H1 (cell line): ENCODE data around the gene TMUB1. TPM values are rescaled to one million over a fixed set of nuclear protein-coding genes. Genes with fewer than 3 reads are reported as not detected.

Experiments used
- CTCF ChIA-PET: fragments of 300-600 bp; sonication (Branson Sonifier 250); formaldehyde crosslinking; loops from one replicate; lab custom pipeline; 2021; ENCODE audit not compliant: partially characterized antibody; lab: Charles Lee
- POLR2A ChIA-PET: fragments of 300-600 bp; sonication (Branson Sonifier 250); formaldehyde crosslinking; loops from one replicate; lab custom pipeline; 2021; ENCODE audit warnings: inconsistent platforms; ENCODE audit not compliant: partially characterized antibody; lab: Charles Lee
- DNase-seq, 2 experiments: peaks; one replicate each; pipeline versions ENCODE4 v3.0.0 to v3.0.0-alpha.2; 2010 to 2022; ENCODE audit warnings: low spot score in 2 of 2, low read depth in 1 of 2, mixed read lengths in 1 of 2
- FAIRE-seq: peaks from 2 replicates; lab custom pipeline; 2011; peaks lifted over from hg19 to GRCh38; lab: Jason Lieb, UNC
- H2AFZ ChIP-seq: 2 replicates; pipeline ENCODE4 v1.8.1; 2012; ENCODE audit warnings: low read length, inconsistent platforms
- H2AK5ac ChIP-seq: 2 replicates; pipeline ENCODE4 v1.6.1; 2013; ENCODE audit warnings: low read depth, low read length
- H2BK120ac ChIP-seq: replicated peaks from 2 replicates; pipeline ENCODE3; 2013; ENCODE audit warnings: low read depth, low read length, inconsistent platforms
- H2BK12ac ChIP-seq: 2 replicates; pipeline ENCODE4 v1.6.1; 2013; ENCODE audit warnings: low read depth, low read length
- H2BK15ac ChIP-seq: 2 replicates; pipeline ENCODE4 v1.6.1; 2013; ENCODE audit warnings: low read length
- H2BK20ac ChIP-seq: 2 replicates; pipeline ENCODE4 v1.6.1; 2013; ENCODE audit warnings: low read length
- H2BK5ac ChIP-seq: 2 replicates; pipeline ENCODE4 v1.6.1; 2013; ENCODE audit warnings: low read depth, low read length
- H3K14ac ChIP-seq: 2 replicates; pipeline ENCODE4 v1.6.1; 2013; ENCODE audit warnings: inconsistent platforms; ENCODE audit not compliant: insufficient read length
- H3K18ac ChIP-seq: 2 replicates; pipeline ENCODE4 v1.6.1; 2013; ENCODE audit warnings: low read length; ENCODE audit errors: extremely low read depth
- H3K23ac ChIP-seq: 2 replicates; pipeline ENCODE4 v1.6.1; 2013; ENCODE audit warnings: inconsistent platforms; ENCODE audit not compliant: insufficient read length
- H3K23me2 ChIP-seq: 2 replicates; pipeline ENCODE4 v1.6.1; 2013; ENCODE audit warnings: low read depth, low read length
- H3K27ac ChIP-seq: 2 replicates; pipeline ENCODE4 v1.6.1; 2011; ENCODE audit warnings: low read depth, low read length, inconsistent platforms
- H3K27me3 ChIP-seq, 4 experiments: replicated peaks in 1 of 4; 1 replicate in 1 of 4; 2 replicates in 3 of 4; pipeline versions ENCODE4 v1.6.1 to v1.8.1; 2011 to 2013; ENCODE audit warnings: low read length in 3 of 4, mild to moderate bottlenecking in 3 of 4, inconsistent platforms in 2 of 4, mixed read lengths in 2 of 4, moderate library complexity in 1 of 4; ENCODE audit not compliant: control insufficient read depth in 3 of 4, insufficient read depth in 3 of 4; ENCODE audit errors: extremely low read depth in 1 of 4
- H3K36me3 ChIP-seq, 4 experiments: 2 replicates each; pipeline versions ENCODE4 v1.6.1 to v1.8.1; 2011 to 2013; ENCODE audit warnings: mild to moderate bottlenecking in 4 of 4, low read length in 3 of 4, moderate library complexity in 2 of 4, control low read depth in 1 of 4, inconsistent platforms in 1 of 4; ENCODE audit not compliant: insufficient read depth in 4 of 4, control insufficient read depth in 2 of 4
- H3K4ac ChIP-seq: replicated peaks from 2 replicates; pipeline ENCODE3; 2013; ENCODE audit warnings: low read length, low read depth, mixed read lengths, inconsistent platforms; ENCODE audit not compliant: insufficient read length
- H3K4me1 ChIP-seq, 4 experiments: replicated peaks in 1 of 4; 1 replicate in 1 of 4; 2 replicates in 3 of 4; pipeline versions ENCODE4 v1.6.1 to v1.8.1; 2011 to 2013; ENCODE audit warnings: low read length in 3 of 4, inconsistent platforms in 2 of 4, mixed read lengths in 1 of 4; ENCODE audit not compliant: insufficient read depth in 4 of 4, control insufficient read depth in 3 of 4
- H3K4me2 ChIP-seq, 2 experiments: 2 replicates each; pipeline versions ENCODE4 v1.6.1 to v1.8.1; 2011 to 2013; ENCODE audit warnings: low read depth in 2 of 2, low read length in 2 of 2, control low read depth in 1 of 2, inconsistent platforms in 1 of 2, mild to moderate bottlenecking in 1 of 2; ENCODE audit not compliant: insufficient read depth in 1 of 2
- H3K4me3 ChIP-seq, 4 experiments: fragments of 200-600, 300-600 bp in 1 of 4; sonication (generic), shearing (Covaris generic), sonication (Bioruptor Twin) in 1 of 4; 2 replicates each; pipeline versions ENCODE4 v1.5.1 to v1.8.1; 2011 to 2016; ENCODE audit warnings: low read length in 4 of 4, low read depth in 3 of 4, control low read depth in 2 of 4, inconsistent platforms in 2 of 4, mild to moderate bottlenecking in 2 of 4, mixed read lengths in 1 of 4, moderate library complexity in 1 of 4; ENCODE audit not compliant: insufficient read depth in 2 of 4; ENCODE audit errors: extremely low read depth in 1 of 4
- H3K56ac ChIP-seq: replicated peaks from 2 replicates; pipeline ENCODE3; 2013; ENCODE audit warnings: low read depth, mild to moderate bottlenecking, mixed read lengths, low read length, inconsistent platforms; ENCODE audit not compliant: insufficient read length
- H3K79me1 ChIP-seq: 2 replicates; pipeline ENCODE4 v1.6.1; 2013; ENCODE audit warnings: low read depth, low read length, control low read depth
- H3K79me2 ChIP-seq, 2 experiments: 2 replicates each; pipeline versions ENCODE4 v1.6.1 to v1.8.1; 2012 to 2013; ENCODE audit warnings: low read length in 2 of 2, mild to moderate bottlenecking in 2 of 2, inconsistent platforms in 1 of 2; ENCODE audit not compliant: insufficient read depth in 2 of 2, control insufficient read depth in 1 of 2
- H3K9ac ChIP-seq, 4 experiments: replicated peaks in 1 of 4; 1 replicate in 1 of 4; 2 replicates in 3 of 4; pipeline versions ENCODE4 v1.6.1 to v1.8.1; 2011 to 2013; ENCODE audit warnings: low read depth in 3 of 4, low read length in 3 of 4, control low read depth in 2 of 4, mild to moderate bottlenecking in 2 of 4, moderate library complexity in 2 of 4, inconsistent platforms in 1 of 4; ENCODE audit errors: extremely low read depth in 1 of 4
- H3K9me3 ChIP-seq, 2 experiments: 2 replicates each; pipeline versions ENCODE4 v1.6.1 to v1.8.1; 2012 to 2013; ENCODE audit warnings: mild to moderate bottlenecking in 2 of 2, moderate library complexity in 2 of 2, control low read depth in 1 of 2, inconsistent platforms in 1 of 2, low read depth in 1 of 2, low read length in 1 of 2, mixed read lengths in 1 of 2; ENCODE audit not compliant: insufficient read depth in 2 of 2
- H4K20me1 ChIP-seq, 2 experiments: replicated peaks in 1 of 2; 2 replicates each; pipeline versions ENCODE3 to v1.8.1; 2011 to 2013; ENCODE audit warnings: inconsistent platforms in 2 of 2, low read length in 2 of 2, mild to moderate bottlenecking in 1 of 2; ENCODE audit not compliant: insufficient read depth in 2 of 2, control insufficient read depth in 1 of 2
- H4K5ac ChIP-seq: 2 replicates; pipeline ENCODE4 v1.6.1; 2013; ENCODE audit warnings: low read length, low read depth, mixed read lengths, inconsistent platforms; ENCODE audit not compliant: insufficient read length
- H4K8ac ChIP-seq: 2 replicates; pipeline ENCODE4 v1.8.0; 2013; ENCODE audit warnings: mild to moderate bottlenecking, moderate library complexity, low read length, inconsistent platforms; ENCODE audit not compliant: insufficient read depth; ENCODE audit errors: extremely low read depth
- H4K91ac ChIP-seq: replicated peaks from 2 replicates; pipeline ENCODE3; 2013; ENCODE audit warnings: low read length, mixed read lengths, inconsistent platforms; ENCODE audit not compliant: insufficient read length
- BACH1 ChIP-seq: IDR thresholded peaks from 2 replicates; pipeline ENCODE4 v1.6.1; 2012; ENCODE audit warnings: low read length, improper control_type of control experiment
- EP300 ChIP-seq, 2 experiments: IDR thresholded peaks; 1 replicate in 1 of 2; 2 replicates in 1 of 2; pipeline ENCODE4 v1.6.1; 2011 to 2012; ENCODE audit warnings: low read depth in 2 of 2, low read length in 2 of 2, mild to moderate bottlenecking in 2 of 2, borderline replicate concordance in 1 of 2, inconsistent platforms in 1 of 2, moderate library complexity in 1 of 2
- JUN ChIP-seq: IDR thresholded peaks from 2 replicates; pipeline ENCODE4 v1.6.1; 2011; ENCODE audit warnings: low read depth, mild to moderate bottlenecking, improper control_type of control experiment, low read length
- NANOG ChIP-seq: IDR thresholded peaks from 2 replicates; pipeline ENCODE4 v1.6.1; 2011; ENCODE audit warnings: low read length, low read depth, mild to moderate bottlenecking, inconsistent platforms; ENCODE audit not compliant: insufficient read depth, poor library complexity, severe bottlenecking
- POLR2A ChIP-seq, 2 experiments: IDR thresholded peaks; 1 replicate in 1 of 2; 2 replicates in 1 of 2; pipeline ENCODE4 v1.6.1; 2011; ENCODE audit warnings: low read depth in 2 of 2, low read length in 2 of 2, mild to moderate bottlenecking in 2 of 2; ENCODE audit errors: control extremely low read depth in 1 of 2
- POU5F1 ChIP-seq: IDR thresholded peaks from 2 replicates; pipeline ENCODE4 v1.6.1; 2011; ENCODE audit warnings: low read depth, mild to moderate bottlenecking, low read length, moderate library complexity
- RBBP5 ChIP-seq: IDR thresholded peaks from 2 replicates; pipeline ENCODE4 v1.7.1; 2012; ENCODE audit warnings: low read depth, mild to moderate bottlenecking, inconsistent platforms, low read length, moderate library complexity, borderline replicate concordance
- SIX5 ChIP-seq: IDR thresholded peaks from 2 replicates; pipeline ENCODE4 v1.6.1; 2011; ENCODE audit warnings: mild to moderate bottlenecking, low read depth, low read length
- TAF1 ChIP-seq: IDR thresholded peaks from 2 replicates; pipeline ENCODE4 v1.6.1; 2011; ENCODE audit warnings: mild to moderate bottlenecking, low read depth, low read length
- ZNF274 ChIP-seq: IDR thresholded peaks from 2 replicates; pipeline ENCODE4 v1.7.0; 2012; ENCODE audit warnings: low read length, borderline replicate concordance; ENCODE audit errors: extremely low read depth
- WGBS, 2 experiments: shearing (Covaris generic) in 1 of 2; methylation state at CpG; one replicate each; pipeline versions ENCODE4 v1.1.6 to v1.1.7; 2013 to 2015; ENCODE audit warnings: low lambda C conversion rate in 2 of 2, mixed read lengths in 2 of 2, inconsistent platforms in 1 of 2, low coverage in 1 of 2, missing lambda C conversion rate in 1 of 2; ENCODE audit not compliant: insufficient replicate concordance in 2 of 2, insufficient coverage in 1 of 2, insufficient read length in 1 of 2; ENCODE audit errors: extremely low coverage in 1 of 2, missing lambda C conversion rate in 1 of 2; 5-methylcytosine and 5-hydroxymethylcytosine counted together
- polyA plus RNA-seq, 7 experiments: library from polyadenylated mRNA; depleted of rRNA in 3 of 7; stranded (reverse) in 5 of 7; unstranded in 2 of 7; fragments of >200 nt in 5 of 7; fragments of 200-250 nt in 2 of 7; gene quantifications; 1 replicate in 5 of 7; 2 replicates in 1 of 7; 4 replicates in 1 of 7; pipeline versions ENCODE4 v1.2.1 to v1.2.3, GENCODE V29; 2011 to 2013; ENCODE audit warnings: missing spikeins in 2 of 7, mixed read lengths in 2 of 7
- total RNA-seq: library from RNA; stranded (reverse); fragmentation: NEBNext Ultra II Directional; extraction: Animal tissue kit (Norgen Biotek cat#: 25700); gene quantifications from 2 replicates; pipeline ENCODE4 v1.2.1, GENCODE V29; 2021
- TF ChIP-seq, protein P1 (sequence below): IDR thresholded peaks from 2 replicates; pipeline ENCODE4 v1.6.1; 2011; ENCODE audit warnings: low read length, improper control_type of control experiment

TMUB1 gene
- total and polyA plus RNA-seq, 2 of the 8 experiments (the other 6 are each of a cell fraction or from before 2014, with no cell fraction given), result 41.4 to 56.2 TPM

DNA sequence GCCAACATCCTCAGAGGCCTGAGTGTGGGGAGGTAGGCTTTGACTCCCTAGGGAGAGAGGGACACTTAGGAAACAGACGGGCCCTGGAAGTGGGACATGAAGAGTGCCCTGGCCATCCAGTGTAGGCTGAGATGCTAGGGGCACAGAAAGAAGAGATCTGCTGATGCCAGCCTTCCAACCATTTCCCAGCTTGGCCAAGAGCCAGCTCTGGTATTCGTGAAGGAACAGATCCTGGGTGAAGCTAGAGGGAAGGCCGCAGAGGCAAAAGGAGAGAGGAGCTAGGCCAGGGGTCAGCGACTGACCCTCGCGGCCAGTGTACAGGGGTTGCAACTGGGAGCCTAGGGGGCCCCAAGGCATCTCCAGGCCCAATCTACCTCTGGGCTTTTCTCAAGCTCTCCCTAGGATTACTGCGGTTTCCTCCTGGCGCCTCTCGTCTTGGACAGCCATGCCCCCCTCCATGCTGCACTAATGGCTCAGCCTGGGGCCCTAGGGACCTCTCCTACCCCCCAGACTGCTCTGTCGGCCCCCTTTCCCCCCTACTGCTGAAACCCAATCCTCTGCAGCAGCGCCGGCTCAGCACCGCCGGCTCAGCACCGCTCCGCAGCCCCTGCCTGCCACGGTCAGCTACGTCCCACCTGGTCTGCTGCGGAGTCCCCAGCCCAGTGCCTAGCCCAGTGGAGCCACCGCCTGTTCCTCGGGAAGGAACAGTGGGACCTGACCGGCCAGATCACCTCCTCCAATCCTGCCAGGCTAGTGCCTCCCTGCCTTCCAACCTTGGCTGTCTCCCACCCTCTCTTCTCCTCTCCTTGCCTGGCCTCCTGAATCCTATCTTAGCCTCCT is 35.1 kb downstream of the TMUB1 start, which contains the start of gene ASIC3:
TSS of gene ASIC3 (plus strand) at position 556 of the 840 bp plus-strand sequence. CDS start 355 bp downstream, outside the sequence.
- Histone ChIP-seq H4K20me1 (peaks cover 2 to 14% of the 10 kb centered on the region in 2 experiments), H2AFZ (no peak within 1 kb of the TSS), H4K5ac (no peak within 1 kb of the TSS), H4K8ac (no peak within 1 kb of the TSS), H2BK15ac (no peak within 1 kb of the TSS; the same call in 1 of the 2 replicates), H3K9ac (no peak within 1 kb of the TSS), H3K23ac (no peak within 1 kb of the TSS), H2BK20ac (no peak within 1 kb of the TSS), H3K4me2 (no peak within 1 kb of the TSS), H2BK12ac (no peak within 1 kb of the TSS; the same call in 1 of the 2 replicates), H2BK5ac (no peak within 1 kb of the TSS), H2AK5ac (no peak within 1 kb of the TSS), H3K14ac (no peak within 1 kb of the TSS), H3K36me3 (no peaks in the 10 kb centered on the region), H4K91ac (no peak within 1 kb of the TSS), H3K4ac (no peak within 1 kb of the TSS), H3K27ac (no peak within 1 kb of the TSS), H3K56ac (no peak within 1 kb of the TSS), H3K79me2 (no peaks in the 10 kb centered on the region), H3K9me3 (no peaks in the 10 kb centered on the region), H3K23me2 (peaks cover 3% of the 10 kb centered on the region; the same call in 1 of the 2 replicates), H3K4me3 (no peak within 1 kb of the TSS), H3K4me1 (peaks cover 0 to 8% (median 4%) of the 10 kb centered on the region in 4 experiments; a peak in 3 of 7 replicates), H3K27me3 (peaks cover 4 to 33% (median 24%) of the 10 kb centered on the region in 4 experiments), H2BK120ac (no peak within 1 kb of the TSS), H3K79me1 (no peaks in the 10 kb centered on the region), H3K18ac (no peak within 1 kb of the TSS)
- CTCF ChIA-PET, result interaction anchor here (0.7 to 3.6 kb wide), 9 partner anchors 9 to 63 kb away, joined by 3 to 14 read pairs (median 3); partner anchors contain the start of gene CDK5
- WGBS, 2 experiments, result 91% methylated on average over 21 of the region's 22 CpGs; no CpG with 5 or more reads in 1 of the 2 experiments
- DNase-seq, result no peak
- FAIRE-seq, result no peak
- POLR2A ChIA-PET, result interaction anchor here (0.5 to 1.8 kb wide), 5 partner anchors 8 to 267 kb away, joined by 3 to 4 read pairs (median 4); partner anchors contain the start of gene FASTK
- TF ChIP-seq TAF1 (no peak), RBBP5 (no peak), JUN (no peak), POU5F1 (no peak), NANOG (no peak), EP300 (IDR thresholded peaks at IDR 0.05; ENCODE audit: borderline replicate concordance in 1 of 2, low read depth in 2 of 2, low read length in 2 of 2) (no peak), SIX5 (no peak), BACH1 (no peak), POLR2A (IDR thresholded peaks at IDR 0.05; ENCODE audit: control extremely low read depth in 1 of 2, low read depth in 2 of 2, low read length in 2 of 2) (no peak), ZNF274 (no peak)
- TF ChIP-seq, protein P1, sequence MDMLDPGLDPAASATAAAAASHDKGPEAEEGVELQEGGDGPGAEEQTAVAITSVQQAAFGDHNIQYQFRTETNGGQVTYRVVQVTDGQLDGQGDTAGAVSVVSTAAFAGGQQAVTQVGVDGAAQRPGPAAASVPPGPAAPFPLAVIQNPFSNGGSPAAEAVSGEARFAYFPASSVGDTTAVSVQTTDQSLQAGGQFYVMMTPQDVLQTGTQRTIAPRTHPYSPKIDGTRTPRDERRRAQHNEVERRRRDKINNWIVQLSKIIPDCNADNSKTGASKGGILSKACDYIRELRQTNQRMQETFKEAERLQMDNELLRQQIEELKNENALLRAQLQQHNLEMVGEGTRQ, result no peak
